CD4-positive, alpha-beta memory T cell (primary cell): Measurements from ENCODE around the gene RAD51D. TPM values are rescaled to one million over a fixed set of nuclear protein-coding genes. Genes with fewer than 3 reads are reported as not detected.

ENCODE experiments used
- CTCF ChIA-PET: fragments of 350-600 bp; sonication (Branson Sonifier 250); formaldehyde crosslinking; loops from one replicate; lab custom pipeline; 2021; ENCODE audit warnings: inconsistent platforms; ENCODE audit not compliant: partially characterized antibody; lab: Charles Lee
- POLR2A ChIA-PET: fragments of 350-600 bp; sonication (Branson Sonifier 250); formaldehyde crosslinking; loops from one replicate; lab custom pipeline; 2021; ENCODE audit not compliant: partially characterized antibody; lab: Charles Lee
- DNase-seq, 5 donors: peaks; one replicate each; pipeline versions ENCODE4 v3.0.0 to v3.0.0-alpha.2; 2020 to 2022; ENCODE audit warnings: mixed read lengths in 1 of 5
- H3K27ac ChIP-seq: one replicate; pipeline ENCODE4 v1.7.0; 2013; ENCODE audit warnings: low read depth, low read length
- H3K27me3 ChIP-seq: 2 replicates; pipeline ENCODE4 v1.7.0; 2013; ENCODE audit warnings: mild to moderate bottlenecking, low read length, moderate library complexity; ENCODE audit not compliant: insufficient read depth
- H3K36me3 ChIP-seq: 2 replicates; pipeline ENCODE4 v1.7.0; 2013; ENCODE audit warnings: mild to moderate bottlenecking, low read length, moderate library complexity; ENCODE audit not compliant: insufficient read depth
- H3K4me1 ChIP-seq: 2 replicates; pipeline ENCODE4 v1.7.0; 2013; ENCODE audit warnings: mild to moderate bottlenecking, low read length, moderate library complexity; ENCODE audit not compliant: insufficient read depth
- H3K4me3 ChIP-seq, 2 donors: one replicate each; pipeline ENCODE4 v1.7.0; 2013; ENCODE audit warnings: low read length in 2 of 2, mild to moderate bottlenecking in 1 of 2
- H3K9me3 ChIP-seq, 2 donors: one replicate each; pipeline ENCODE4 v1.7.0; 2013; ENCODE audit warnings: low read length in 2 of 2, control low read depth in 1 of 2; ENCODE audit not compliant: control insufficient read depth in 1 of 2
- H3K27ac Mint-ChIP-seq, 7 donors: one replicate each; pipeline ENCODE4 v1.8.0; 2020 to 2021; ENCODE audit warnings: mixed read lengths in 7 of 7, mild to moderate bottlenecking in 6 of 7, inconsistent platforms in 3 of 7, moderate library complexity in 3 of 7
- H3K27me3 Mint-ChIP-seq, 2 donors: one replicate each; pipeline ENCODE4 v1.8.0; 2020 to 2021; ENCODE audit warnings: mixed read lengths in 2 of 2
- H3K36me3 Mint-ChIP-seq, 2 donors: one replicate each; pipeline ENCODE4 v1.8.0; 2020 to 2021; ENCODE audit warnings: mixed read lengths in 2 of 2, inconsistent platforms in 1 of 2, mild to moderate bottlenecking in 1 of 2
- H3K4me1 Mint-ChIP-seq, 4 donors: one replicate each; pipeline ENCODE4 v1.8.0; 2020 to 2021; ENCODE audit warnings: mixed read lengths in 4 of 4, mild to moderate bottlenecking in 1 of 4
- H3K4me3 Mint-ChIP-seq, 8 donors: one replicate each; pipeline ENCODE4 v1.8.0; 2020 to 2021; ENCODE audit warnings: mixed read lengths in 8 of 8, mild to moderate bottlenecking in 7 of 8, moderate library complexity in 6 of 8, inconsistent platforms in 3 of 8
- H3K9me3 Mint-ChIP-seq, 8 donors: one replicate each; pipeline ENCODE4 v1.8.0; 2020 to 2021; ENCODE audit warnings: mixed read lengths in 8 of 8, mild to moderate bottlenecking in 5 of 8, inconsistent platforms in 3 of 8, moderate library complexity in 1 of 8
- intact Hi-C: fragments of 100-400 bp; cut with micrococcal nuclease; formaldehyde crosslinking; loops from one replicate; pipeline ENCODE4 v1.15.1; 2023
- polyA plus RNA-seq, 2 donors: library from polyadenylated mRNA; unstranded; fragments of 300-500 nt; fragmentation: Illumina TruSeq; gene quantifications; one replicate each; pipeline ENCODE4 v1.2.3, GENCODE V29; 2021
- total RNA-seq, 2 experiments: library from RNA; stranded (reverse); gene quantifications; one replicate each; pipeline ENCODE4 v1.2.3, GENCODE V29; 2021

Gene RAD51D
- total and polyA plus RNA-seq, 4 experiments from 2014 or later, result 6.1 to 29.2 (median 16.7) TPM

DNA sequence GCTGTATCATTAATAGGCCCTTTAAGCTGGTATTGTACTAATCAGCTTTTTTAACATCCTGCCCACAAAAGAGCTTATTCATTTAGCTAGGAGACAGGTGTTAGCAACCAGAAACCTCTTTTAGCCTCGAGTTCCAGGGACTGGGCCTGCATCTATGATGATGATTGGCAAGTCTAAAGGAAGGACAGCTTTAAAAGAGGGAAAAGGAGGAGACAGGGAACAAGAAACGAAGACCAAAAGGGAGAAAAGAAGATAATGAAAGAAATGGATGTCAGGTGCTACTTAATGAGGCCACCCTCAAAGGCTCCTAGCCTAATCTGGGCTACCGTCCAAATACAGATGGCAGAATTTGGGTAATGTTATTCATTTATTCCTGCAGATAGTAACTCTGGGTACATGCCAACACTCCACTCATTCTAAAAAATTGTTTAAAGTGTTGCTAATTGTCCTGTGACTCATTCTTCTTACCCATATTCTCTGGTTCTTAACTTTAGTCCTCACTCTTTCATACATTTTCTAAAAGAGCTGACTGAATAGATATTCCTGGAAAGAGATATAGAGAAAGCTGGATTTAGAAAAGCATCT is 37.5 kb downstream of the RAD51D start:
- ChIA-PET POLR2A (interaction anchor here (0.7 to 1.7 kb wide), 11 partner anchors 9 to 121 kb away, joined by 3 to 15 read pairs (median 3); partner anchors contain the start of genes CCT6B, RFFL and ZNF830), CTCF (interaction anchor here (0.7 to 3.4 kb wide), 9 partner anchors 8 to 85 kb away, joined by 3 to 12 read pairs (median 3); partner anchors contain the start of gene RFFL)
- peaks cover 3 to 5% of the 10 kb centered on the region in 2 donors for H3K36me3 Mint-ChIP-seq
- Histone ChIP-seq H3K9me3 (no peaks in the 10 kb centered on the region), H3K4me1 (peaks cover 82% of the 10 kb centered on the region), H3K27ac (peak overlapping the region; percentile 52), H3K4me3 (no peak overlapping the region), H3K27me3 (no peaks in the 10 kb centered on the region), H3K36me3 (no peaks in the 10 kb centered on the region)
- intact Hi-C loops, result no loop called here
- no peaks in the 10 kb centered on the region for H3K27me3 Mint-ChIP-seq
- peak in 2 of 5 donors; percentile 26 to 49 for DNase-seq
- peak overlapping the region; percentile 71 to 98 (median 97) for H3K27ac Mint-ChIP-seq
- no peaks in the 10 kb centered on the region for H3K9me3 Mint-ChIP-seq
- peaks cover 58 to 82% (median 74%) of the 10 kb centered on the region in 4 donors for H3K4me1 Mint-ChIP-seq
- H3K4me3 Mint-ChIP-seq, result peak overlapping the region; percentile 58 to 83 (median 76)

DNA sequence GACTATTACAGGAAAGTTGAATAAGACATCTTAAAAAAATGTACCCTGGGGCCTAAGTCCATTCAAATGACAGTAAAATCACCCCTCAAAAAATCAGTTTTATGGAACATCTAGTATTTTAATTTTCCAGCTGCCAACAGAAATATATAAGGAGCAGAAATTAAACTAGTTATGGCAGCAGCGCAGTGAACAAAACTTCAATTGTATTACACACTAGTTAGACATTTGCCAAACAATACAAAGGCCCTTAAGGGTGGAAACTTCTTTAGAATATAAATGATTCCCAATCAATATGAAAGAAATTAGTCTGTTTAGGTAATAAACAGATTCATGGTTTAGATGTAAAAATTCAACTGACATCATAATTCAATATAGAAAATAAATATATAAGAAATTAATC is 38.0 kb downstream of the RAD51D start:
- Mint-ChIP-seq H3K27ac (peak overlapping the region in 3 of 7 donors; percentile 5 to 71 (median 13)), H3K4me1 (peaks cover 55 to 79% (median 71%) of the 10 kb centered on the region in 4 donors), H3K27me3 (no peaks in the 10 kb centered on the region), H3K36me3 (peaks cover 3 to 5% of the 10 kb centered on the region in 2 donors), H3K4me3 (no peak overlapping the region), H3K9me3 (no peaks in the 10 kb centered on the region)
- no peaks in the 10 kb centered on the region for H3K27me3 ChIP-seq
- H3K4me3 ChIP-seq, result no peak overlapping the region
- ChIA-PET CTCF (interaction anchor here (1.5 to 3.4 kb wide), 2 partner anchors 8 to 18 kb away, joined by 12 read pairs; partner anchors contain the start of gene RFFL), POLR2A (interaction anchor here (0.7 to 1.7 kb wide), 8 partner anchors 8 to 83 kb away, joined by 3 to 15 read pairs (median 4); partner anchors contain the start of gene RFFL)
- peak overlapping the region; percentile 13 for H3K27ac ChIP-seq
- intact Hi-C loops, result no loop called here
- DNase-seq, result no peak
- no peaks in the 10 kb centered on the region for H3K36me3 ChIP-seq
- H3K4me1 ChIP-seq, result peaks cover 78% of the 10 kb centered on the region
- no peaks in the 10 kb centered on the region for H3K9me3 ChIP-seq

DNA sequence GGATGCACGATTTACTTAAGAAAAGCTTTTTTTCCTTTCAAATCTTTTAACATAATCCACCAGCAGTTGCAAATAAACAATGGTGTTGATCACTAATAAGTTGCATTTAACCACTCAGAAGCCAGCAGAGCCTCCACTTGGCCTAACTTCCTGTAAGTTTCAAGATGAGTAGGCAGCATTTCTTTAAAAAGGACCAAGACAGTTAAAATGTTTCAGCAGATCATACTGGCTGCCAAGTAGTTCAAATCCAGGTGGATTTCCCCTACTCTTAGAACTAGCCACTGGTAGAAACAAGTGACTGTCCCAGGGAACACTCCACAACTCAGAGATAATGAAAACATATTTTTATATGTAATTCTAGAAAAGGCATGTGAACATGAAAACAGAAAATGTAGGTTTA is 39.1 kb downstream of the RAD51D start:
- Histone ChIP-seq H3K36me3 (no peaks in the 10 kb centered on the region), H3K27ac (peak overlapping the region; percentile 13), H3K4me1 (peaks cover 72% of the 10 kb centered on the region), H3K27me3 (no peaks in the 10 kb centered on the region), H3K4me3 (no peak overlapping the region), H3K9me3 (no peaks in the 10 kb centered on the region)
- ChIA-PET POLR2A (interaction anchor here (0.8 to 2.1 kb wide), 4 partner anchors 8 to 57 kb away, joined by 3 to 14 read pairs (median 4); partner anchors contain the start of gene RFFL), CTCF (interaction anchor here (1.2 to 3.4 kb wide), 5 partner anchors 9 to 81 kb away, joined by 3 to 12 read pairs (median 4); partner anchors contain the start of gene RFFL)
- peak overlapping the region; percentile 6 to 86 (median 64) for H3K27ac Mint-ChIP-seq
- H3K4me1 Mint-ChIP-seq, result peaks cover 47 to 71% (median 63%) of the 10 kb centered on the region in 4 donors
- no peak for DNase-seq
- H3K27me3 Mint-ChIP-seq, result no peaks in the 10 kb centered on the region
- intact Hi-C loops, result no loop called here
- no peaks in the 10 kb centered on the region for H3K9me3 Mint-ChIP-seq
- peaks cover 3 to 5% of the 10 kb centered on the region in 2 donors for H3K36me3 Mint-ChIP-seq
- peak overlapping the region in 6 of 8 donors; percentile 13 to 58 (median 30) for H3K4me3 Mint-ChIP-seq

DNA sequence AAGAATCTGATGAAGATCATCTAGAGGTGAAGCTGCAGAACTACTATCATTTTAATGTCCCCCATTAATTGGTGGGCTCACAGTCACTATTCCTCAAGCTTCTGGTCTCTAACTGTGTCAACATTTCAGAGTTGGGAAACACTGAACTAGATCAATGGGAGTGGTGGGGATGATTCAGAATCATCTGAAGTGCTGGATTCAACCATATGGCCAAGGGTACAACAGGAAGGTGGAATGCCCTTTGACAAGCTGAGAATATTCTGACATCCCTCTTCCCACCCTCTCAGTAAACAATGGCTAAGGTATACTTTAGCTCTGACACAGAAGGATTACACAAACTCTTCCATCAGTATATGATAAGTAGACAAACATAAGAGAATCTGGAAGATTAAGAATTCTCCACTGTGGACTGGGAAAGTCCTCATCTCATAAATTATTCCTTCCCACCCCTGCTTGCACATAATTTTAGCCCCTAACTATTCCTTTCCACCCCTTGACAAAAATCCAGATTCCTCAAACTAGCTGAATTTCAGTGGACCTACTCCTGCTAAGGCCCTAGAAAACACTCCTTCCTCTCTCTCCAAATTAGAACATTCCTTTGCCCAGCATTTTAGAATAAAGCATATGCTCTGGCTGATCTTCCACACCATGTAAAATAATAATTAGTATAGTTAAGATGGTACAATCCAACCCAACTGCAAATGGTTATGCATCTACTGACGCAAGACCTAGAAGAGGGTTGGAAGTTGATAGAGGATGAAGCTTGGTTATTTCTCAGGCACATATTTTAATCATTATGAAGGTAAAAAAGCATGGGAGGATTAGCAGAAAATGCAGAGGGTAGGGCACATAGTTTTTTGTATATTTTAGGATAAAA is 39.9 kb downstream of the RAD51D start:
- Histone ChIP-seq H3K27ac (no peak overlapping the region), H3K4me1 (peaks cover 72% of the 10 kb centered on the region), H3K9me3 (no peaks in the 10 kb centered on the region), H3K36me3 (no peaks in the 10 kb centered on the region), H3K4me3 (no peak overlapping the region), H3K27me3 (no peaks in the 10 kb centered on the region)
- peaks cover 47 to 71% (median 65%) of the 10 kb centered on the region in 4 donors for H3K4me1 Mint-ChIP-seq
- ChIA-PET CTCF (interaction anchor here (1.2 to 3.4 kb wide), 5 partner anchors 9 to 81 kb away, joined by 3 to 12 read pairs (median 4); partner anchors contain the start of gene RFFL), POLR2A (interaction anchor here (0.8 to 2.1 kb wide), 3 partner anchors 9 to 39 kb away, joined by 3 to 14 read pairs (median 4); partner anchors contain the start of gene RFFL)
- intact Hi-C loops, result no loop called here
- H3K36me3 Mint-ChIP-seq, result peaks cover 2 to 3% of the 10 kb centered on the region in 2 donors
- no peaks in the 10 kb centered on the region for H3K27me3 Mint-ChIP-seq
- no peaks in the 10 kb centered on the region for H3K9me3 Mint-ChIP-seq
- H3K4me3 Mint-ChIP-seq, result peak overlapping the region in 7 of 8 donors; percentile 13 to 58 (median 28)
- peak overlapping the region; percentile 1 to 86 (median 47) for H3K27ac Mint-ChIP-seq
- DNase-seq, result no peak

DNA sequence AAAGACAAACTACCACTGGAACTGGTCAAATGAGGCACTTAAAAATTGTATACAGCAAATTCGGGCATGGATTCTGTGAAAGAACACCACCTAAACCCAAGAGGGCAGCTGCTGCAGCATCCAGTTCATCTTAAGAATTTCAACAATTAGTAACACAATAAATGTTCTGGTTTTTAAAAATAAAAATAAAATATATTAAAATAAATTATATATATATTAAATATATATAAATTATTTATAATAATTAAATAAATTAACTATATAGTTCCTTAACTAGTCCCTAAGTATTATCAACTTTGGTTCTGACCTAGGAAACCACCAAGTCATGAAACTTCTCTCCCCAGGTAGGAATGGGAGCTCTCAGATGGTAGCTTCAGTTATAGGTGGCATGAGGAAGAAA is 42.8 kb downstream of the RAD51D start:
- intact Hi-C loops, result no loop called here
- ChIA-PET POLR2A (no interaction called here), CTCF (interaction anchor here (0.8 to 2.0 kb wide), 5 partner anchors 9 to 36 kb away, joined by 3 to 10 read pairs (median 3); partner anchors contain the start of gene RFFL)
- H3K9me3 Mint-ChIP-seq, result no peaks in the 10 kb centered on the region
- peak overlapping the region in 1 of 8 donors; percentile 13 for H3K4me3 Mint-ChIP-seq
- H3K27ac Mint-ChIP-seq, result peak overlapping the region in 1 of 7 donors; percentile 6
- peaks cover 58 to 78% (median 74%) of the 10 kb centered on the region in 4 donors for H3K4me1 Mint-ChIP-seq
- no peak overlapping the region for H3K4me3 ChIP-seq
- H3K4me1 ChIP-seq, result peaks cover 79% of the 10 kb centered on the region
- no peaks in the 10 kb centered on the region for H3K9me3 ChIP-seq
- no peak for DNase-seq
- H3K27me3 ChIP-seq, result no peaks in the 10 kb centered on the region
- no peak overlapping the region for H3K27ac ChIP-seq
- H3K27me3 Mint-ChIP-seq, result no peaks in the 10 kb centered on the region
- H3K36me3 ChIP-seq, result no peaks in the 10 kb centered on the region
- H3K36me3 Mint-ChIP-seq, result peaks cover 2 to 3% of the 10 kb centered on the region in 2 donors

DNA sequence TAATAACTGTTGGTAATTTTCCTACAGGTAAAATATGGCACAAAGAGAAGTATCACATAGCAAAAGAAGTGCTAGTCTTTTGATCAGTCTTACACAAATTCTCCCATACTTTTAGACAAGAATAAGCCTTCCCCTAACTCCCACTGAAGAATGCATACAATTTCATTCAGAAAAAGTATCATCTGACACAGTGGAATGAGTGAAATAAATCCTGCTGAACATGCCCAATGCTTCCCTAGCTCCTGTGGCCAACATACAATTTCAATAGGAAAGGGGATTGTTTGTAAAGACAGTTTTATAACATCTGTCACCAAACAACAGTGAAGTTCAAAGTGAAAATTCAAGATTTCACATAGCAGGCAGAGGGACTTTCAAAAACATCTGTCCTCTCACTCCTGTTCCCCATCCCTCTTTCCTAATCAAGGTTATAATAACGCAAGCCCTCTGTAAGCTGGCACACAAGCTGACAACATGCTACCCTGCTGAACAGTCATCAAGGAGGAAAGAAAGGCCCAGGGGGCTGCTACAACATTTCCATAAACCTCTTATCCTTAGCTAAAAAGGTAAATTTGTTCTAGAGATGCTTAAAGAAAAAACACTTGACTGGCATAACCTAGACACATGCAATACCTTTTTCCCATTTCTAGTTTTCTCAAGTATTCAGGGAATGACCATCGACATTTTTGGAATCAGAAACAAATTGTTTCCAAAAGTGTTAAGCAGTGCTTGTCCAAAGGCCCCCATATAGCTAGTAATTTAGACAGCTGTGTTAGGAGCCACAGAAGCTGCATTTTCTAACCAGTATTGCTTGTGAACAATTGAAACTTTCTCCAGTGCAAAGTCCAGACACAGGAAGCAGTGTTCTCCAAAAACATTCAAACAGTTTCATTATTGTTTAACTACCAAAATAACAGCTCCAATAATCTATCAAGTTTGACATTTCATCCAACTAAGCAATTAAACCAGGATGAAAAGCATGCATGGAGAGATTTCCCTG is 44.7 kb downstream of the RAD51D start:
- peak overlapping the region; percentile 20 for H3K27ac ChIP-seq
- peaks cover 53 to 75% (median 67%) of the 10 kb centered on the region in 4 donors for H3K4me1 Mint-ChIP-seq
- H3K4me3 Mint-ChIP-seq, result peak overlapping the region in 7 of 8 donors; percentile 42 to 79 (median 63)
- ChIA-PET POLR2A (interaction anchor here (0.8 to 3.4 kb wide), 6 partner anchors 7 to 21 kb away, joined by 4 to 19 read pairs (median 6); partner anchors contain the start of gene RFFL), CTCF (interaction anchor here (0.6 to 4.1 kb wide), 5 partner anchors 10 to 75 kb away, joined by 3 to 22 read pairs (median 3); partner anchors contain the start of gene RFFL)
- DNase-seq, result no peak
- H3K27ac Mint-ChIP-seq, result peak overlapping the region; percentile 43 to 87 (median 75)
- H3K9me3 ChIP-seq, result no peaks in the 10 kb centered on the region
- intact Hi-C loops, result loop anchor here (1.0 kb wide), 1 partner anchor 13 kb away; no protein-coding TSS in a partner anchor
- peaks cover 3 to 6% of the 10 kb centered on the region in 2 donors for H3K36me3 Mint-ChIP-seq
- H3K27me3 Mint-ChIP-seq, result no peaks in the 10 kb centered on the region
- no peaks in the 10 kb centered on the region for H3K36me3 ChIP-seq
- no peaks in the 10 kb centered on the region for H3K9me3 Mint-ChIP-seq
- no peak overlapping the region for H3K4me3 ChIP-seq
- no peaks in the 10 kb centered on the region for H3K27me3 ChIP-seq
- H3K4me1 ChIP-seq, result peaks cover 75% of the 10 kb centered on the region
